H1 (cell line): Measurements from ENCODE around the gene WDR1. TPM values are rescaled to one million over a fixed set of nuclear protein-coding genes. Genes with fewer than 3 reads are reported as not detected.

Experiments used
- CTCF ChIA-PET: fragments of 300-600 bp; sonication (Branson Sonifier 250); formaldehyde crosslinking; loops from one replicate; lab custom pipeline; 2021; ENCODE audit not compliant: partially characterized antibody; lab: Charles Lee
- POLR2A ChIA-PET: fragments of 300-600 bp; sonication (Branson Sonifier 250); formaldehyde crosslinking; loops from one replicate; lab custom pipeline; 2021; ENCODE audit warnings: inconsistent platforms; ENCODE audit not compliant: partially characterized antibody; lab: Charles Lee
- DNase-seq, 2 experiments: peaks; one replicate each; pipeline versions ENCODE4 v3.0.0 to v3.0.0-alpha.2; 2010 to 2022; ENCODE audit warnings: low spot score in 2 of 2, low read depth in 1 of 2, mixed read lengths in 1 of 2
- FAIRE-seq: peaks from 2 replicates; lab custom pipeline; 2011; peaks lifted over from hg19 to GRCh38; lab: Jason Lieb, UNC
- H2AFZ ChIP-seq: 2 replicates; pipeline ENCODE4 v1.8.1; 2012; ENCODE audit warnings: low read length, inconsistent platforms
- H2AK5ac ChIP-seq: 2 replicates; pipeline ENCODE4 v1.6.1; 2013; ENCODE audit warnings: low read depth, low read length
- H2BK120ac ChIP-seq: replicated peaks from 2 replicates; pipeline ENCODE3; 2013; ENCODE audit warnings: low read depth, low read length, inconsistent platforms
- H2BK12ac ChIP-seq: 2 replicates; pipeline ENCODE4 v1.6.1; 2013; ENCODE audit warnings: low read depth, low read length
- H2BK15ac ChIP-seq: 2 replicates; pipeline ENCODE4 v1.6.1; 2013; ENCODE audit warnings: low read length
- H2BK20ac ChIP-seq: 2 replicates; pipeline ENCODE4 v1.6.1; 2013; ENCODE audit warnings: low read length
- H2BK5ac ChIP-seq: 2 replicates; pipeline ENCODE4 v1.6.1; 2013; ENCODE audit warnings: low read depth, low read length
- H3K14ac ChIP-seq: 2 replicates; pipeline ENCODE4 v1.6.1; 2013; ENCODE audit warnings: inconsistent platforms; ENCODE audit not compliant: insufficient read length
- H3K18ac ChIP-seq: 2 replicates; pipeline ENCODE4 v1.6.1; 2013; ENCODE audit warnings: low read length; ENCODE audit errors: extremely low read depth
- H3K23ac ChIP-seq: 2 replicates; pipeline ENCODE4 v1.6.1; 2013; ENCODE audit warnings: inconsistent platforms; ENCODE audit not compliant: insufficient read length
- H3K23me2 ChIP-seq: 2 replicates; pipeline ENCODE4 v1.6.1; 2013; ENCODE audit warnings: low read depth, low read length
- H3K27ac ChIP-seq: 2 replicates; pipeline ENCODE4 v1.6.1; 2011; ENCODE audit warnings: low read depth, low read length, inconsistent platforms
- H3K27me3 ChIP-seq, 4 experiments: replicated peaks in 1 of 4; 1 replicate in 1 of 4; 2 replicates in 3 of 4; pipeline versions ENCODE4 v1.6.1 to v1.8.1; 2011 to 2013; ENCODE audit warnings: low read length in 3 of 4, mild to moderate bottlenecking in 3 of 4, inconsistent platforms in 2 of 4, mixed read lengths in 2 of 4, moderate library complexity in 1 of 4; ENCODE audit not compliant: control insufficient read depth in 3 of 4, insufficient read depth in 3 of 4; ENCODE audit errors: extremely low read depth in 1 of 4
- H3K36me3 ChIP-seq, 4 experiments: 2 replicates each; pipeline versions ENCODE4 v1.6.1 to v1.8.1; 2011 to 2013; ENCODE audit warnings: mild to moderate bottlenecking in 4 of 4, low read length in 3 of 4, moderate library complexity in 2 of 4, control low read depth in 1 of 4, inconsistent platforms in 1 of 4; ENCODE audit not compliant: insufficient read depth in 4 of 4, control insufficient read depth in 2 of 4
- H3K4ac ChIP-seq: replicated peaks from 2 replicates; pipeline ENCODE3; 2013; ENCODE audit warnings: low read length, low read depth, mixed read lengths, inconsistent platforms; ENCODE audit not compliant: insufficient read length
- H3K4me1 ChIP-seq, 4 experiments: replicated peaks in 1 of 4; 1 replicate in 1 of 4; 2 replicates in 3 of 4; pipeline versions ENCODE4 v1.6.1 to v1.8.1; 2011 to 2013; ENCODE audit warnings: low read length in 3 of 4, inconsistent platforms in 2 of 4, mixed read lengths in 1 of 4; ENCODE audit not compliant: insufficient read depth in 4 of 4, control insufficient read depth in 3 of 4
- H3K4me2 ChIP-seq, 2 experiments: 2 replicates each; pipeline versions ENCODE4 v1.6.1 to v1.8.1; 2011 to 2013; ENCODE audit warnings: low read depth in 2 of 2, low read length in 2 of 2, control low read depth in 1 of 2, inconsistent platforms in 1 of 2, mild to moderate bottlenecking in 1 of 2; ENCODE audit not compliant: insufficient read depth in 1 of 2
- H3K4me3 ChIP-seq, 4 experiments: fragments of 200-600, 300-600 bp in 1 of 4; sonication (generic), shearing (Covaris generic), sonication (Bioruptor Twin) in 1 of 4; 2 replicates each; pipeline versions ENCODE4 v1.5.1 to v1.8.1; 2011 to 2016; ENCODE audit warnings: low read length in 4 of 4, low read depth in 3 of 4, control low read depth in 2 of 4, inconsistent platforms in 2 of 4, mild to moderate bottlenecking in 2 of 4, mixed read lengths in 1 of 4, moderate library complexity in 1 of 4; ENCODE audit not compliant: insufficient read depth in 2 of 4; ENCODE audit errors: extremely low read depth in 1 of 4
- H3K56ac ChIP-seq: replicated peaks from 2 replicates; pipeline ENCODE3; 2013; ENCODE audit warnings: low read depth, mild to moderate bottlenecking, mixed read lengths, low read length, inconsistent platforms; ENCODE audit not compliant: insufficient read length
- H3K79me1 ChIP-seq: 2 replicates; pipeline ENCODE4 v1.6.1; 2013; ENCODE audit warnings: low read depth, low read length, control low read depth
- H3K79me2 ChIP-seq, 2 experiments: 2 replicates each; pipeline versions ENCODE4 v1.6.1 to v1.8.1; 2012 to 2013; ENCODE audit warnings: low read length in 2 of 2, mild to moderate bottlenecking in 2 of 2, inconsistent platforms in 1 of 2; ENCODE audit not compliant: insufficient read depth in 2 of 2, control insufficient read depth in 1 of 2
- H3K9ac ChIP-seq, 4 experiments: replicated peaks in 1 of 4; 1 replicate in 1 of 4; 2 replicates in 3 of 4; pipeline versions ENCODE4 v1.6.1 to v1.8.1; 2011 to 2013; ENCODE audit warnings: low read depth in 3 of 4, low read length in 3 of 4, control low read depth in 2 of 4, mild to moderate bottlenecking in 2 of 4, moderate library complexity in 2 of 4, inconsistent platforms in 1 of 4; ENCODE audit errors: extremely low read depth in 1 of 4
- H3K9me3 ChIP-seq, 2 experiments: 2 replicates each; pipeline versions ENCODE4 v1.6.1 to v1.8.1; 2012 to 2013; ENCODE audit warnings: mild to moderate bottlenecking in 2 of 2, moderate library complexity in 2 of 2, control low read depth in 1 of 2, inconsistent platforms in 1 of 2, low read depth in 1 of 2, low read length in 1 of 2, mixed read lengths in 1 of 2; ENCODE audit not compliant: insufficient read depth in 2 of 2
- H4K20me1 ChIP-seq, 2 experiments: replicated peaks in 1 of 2; 2 replicates each; pipeline versions ENCODE3 to v1.8.1; 2011 to 2013; ENCODE audit warnings: inconsistent platforms in 2 of 2, low read length in 2 of 2, mild to moderate bottlenecking in 1 of 2; ENCODE audit not compliant: insufficient read depth in 2 of 2, control insufficient read depth in 1 of 2
- H4K5ac ChIP-seq: 2 replicates; pipeline ENCODE4 v1.6.1; 2013; ENCODE audit warnings: low read length, low read depth, mixed read lengths, inconsistent platforms; ENCODE audit not compliant: insufficient read length
- H4K8ac ChIP-seq: 2 replicates; pipeline ENCODE4 v1.8.0; 2013; ENCODE audit warnings: mild to moderate bottlenecking, moderate library complexity, low read length, inconsistent platforms; ENCODE audit not compliant: insufficient read depth; ENCODE audit errors: extremely low read depth
- H4K91ac ChIP-seq: replicated peaks from 2 replicates; pipeline ENCODE3; 2013; ENCODE audit warnings: low read length, mixed read lengths, inconsistent platforms; ENCODE audit not compliant: insufficient read length
- ATF3 ChIP-seq: IDR thresholded peaks from 2 replicates; pipeline ENCODE4 v1.6.1; 2011; ENCODE audit warnings: low read depth, mild to moderate bottlenecking, low read length; ENCODE audit not compliant: insufficient read depth
- CTCF ChIP-seq, 3 experiments: IDR thresholded peaks; 1 replicate in 2 of 3; 2 replicates in 1 of 3; pipeline versions ENCODE4 v1.5.1 to v1.6.1; 2011; ENCODE audit warnings: low read length in 3 of 3, mild to moderate bottlenecking in 3 of 3, inconsistent platforms in 2 of 3, low read depth in 1 of 3, moderate library complexity in 1 of 3; ENCODE audit not compliant: insufficient read depth in 1 of 3; ENCODE audit errors: control extremely low read depth in 1 of 3
- MAFK ChIP-seq: IDR thresholded peaks from 2 replicates; pipeline ENCODE4 v1.6.1; 2012; ENCODE audit warnings: low read depth, mild to moderate bottlenecking, improper control_type of control experiment, low read length
- SAP30 ChIP-seq: fragments of 300-600 bp; sonication (generic); IDR thresholded peaks from 2 replicates; pipeline ENCODE4 v1.7.1; 2012; ENCODE audit warnings: low read length, moderate library complexity, mild to moderate bottlenecking, inconsistent platforms; ENCODE audit not compliant: insufficient read depth, insufficient replicate concordance
- SIN3A ChIP-seq, 2 experiments: IDR thresholded peaks in 1 of 2; conservative IDR thresholded peaks in 1 of 2; 2 replicates each; pipeline ENCODE4 v1.6.1; 2011 to 2012; ENCODE audit warnings: low read length in 2 of 2, improper control_type of control experiment in 1 of 2, low read depth in 1 of 2, mild to moderate bottlenecking in 1 of 2
- TAF7 ChIP-seq: optimal IDR thresholded peaks from 2 replicates; pipeline ENCODE3; 2011; ENCODE audit warnings: low read depth, mild to moderate bottlenecking, inconsistent platforms, low read length, moderate library complexity, borderline replicate concordance
- WGBS, 2 experiments: shearing (Covaris generic) in 1 of 2; methylation state at CpG; one replicate each; pipeline versions ENCODE4 v1.1.6 to v1.1.7; 2013 to 2015; ENCODE audit warnings: low lambda C conversion rate in 2 of 2, mixed read lengths in 2 of 2, inconsistent platforms in 1 of 2, low coverage in 1 of 2, missing lambda C conversion rate in 1 of 2; ENCODE audit not compliant: insufficient replicate concordance in 2 of 2, insufficient coverage in 1 of 2, insufficient read length in 1 of 2; ENCODE audit errors: extremely low coverage in 1 of 2, missing lambda C conversion rate in 1 of 2; 5-methylcytosine and 5-hydroxymethylcytosine counted together
- polyA plus RNA-seq, 7 experiments: library from polyadenylated mRNA; depleted of rRNA in 3 of 7; stranded (reverse) in 5 of 7; unstranded in 2 of 7; fragments of >200 nt in 5 of 7; fragments of 200-250 nt in 2 of 7; gene quantifications; 1 replicate in 5 of 7; 2 replicates in 1 of 7; 4 replicates in 1 of 7; pipeline versions ENCODE4 v1.2.1 to v1.2.3, GENCODE V29; 2011 to 2013; ENCODE audit warnings: missing spikeins in 2 of 7, mixed read lengths in 2 of 7
- total RNA-seq: library from RNA; stranded (reverse); fragmentation: NEBNext Ultra II Directional; extraction: Animal tissue kit (Norgen Biotek cat#: 25700); gene quantifications from 2 replicates; pipeline ENCODE4 v1.2.1, GENCODE V29; 2021
- TF ChIP-seq, protein P1 (sequence below): IDR thresholded peaks from 2 replicates; pipeline ENCODE4 v1.6.1; 2011; ENCODE audit warnings: low read length, improper control_type of control experiment

The WDR1 gene
- total and polyA plus RNA-seq, 2 of the 8 experiments (the other 6 are each of a cell fraction or from before 2014, with no cell fraction given) = 315 to 377 TPM

GRCh38 chr4:10130178-10130888 is 13.7 kb upstream of the WDR1 start:
- 85% methylated on average over 14 of the region's 14 CpGs; no CpG with 5 or more reads in 1 of the 2 experiments for WGBS, 2 experiments
- H2AFZ ChIP-seq = no peak overlapping the region
- H4K5ac ChIP-seq = no peak overlapping the region
- POLR2A ChIA-PET = interaction anchor here (6.8 kb wide), 1 partner anchor 11 kb away, joined by 63 read pairs; the partner anchor contains the start of gene WDR1
- no peaks in the 10 kb centered on the region; a peak in 1 of 4 replicates for H3K9me3 ChIP-seq
- H2BK15ac ChIP-seq = no peak overlapping the region
- no peak overlapping the region for H4K8ac ChIP-seq
- no peaks in the 10 kb centered on the region; a peak in 1 of 7 replicates for H3K27me3 ChIP-seq
- H2AK5ac ChIP-seq = no peak overlapping the region
- DNase-seq = no peak
- H3K4me3 ChIP-seq = no peak overlapping the region
- no peak overlapping the region for H4K91ac ChIP-seq
- no peak overlapping the region for H3K27ac ChIP-seq
- FAIRE-seq = no peak
- H3K79me1 ChIP-seq = no peaks in the 10 kb centered on the region; the same call in 1 of the 2 replicates
- no peak overlapping the region; the same call in 1 of the 2 replicates for H2BK12ac ChIP-seq
- H3K18ac ChIP-seq = no peak overlapping the region
- no peak overlapping the region for H3K4ac ChIP-seq
- no peaks in the 10 kb centered on the region; a peak in 1 of 7 replicates for H3K4me1 ChIP-seq
- no peak overlapping the region for H3K56ac ChIP-seq
- no peak overlapping the region for H2BK5ac ChIP-seq
- CTCF ChIA-PET = interaction anchor here (0.5 to 3.8 kb wide), 4 partner anchors 9 to 106 kb away, joined by 3 to 21 read pairs (median 5); no protein-coding TSS in a partner anchor
- no peak overlapping the region for H3K4me2 ChIP-seq
- H3K23ac ChIP-seq = no peak overlapping the region
- no peak overlapping the region for H2BK120ac ChIP-seq
- H3K23me2 ChIP-seq = no peaks in the 10 kb centered on the region
- H3K14ac ChIP-seq = no peak overlapping the region
- no peak overlapping the region for H2BK20ac ChIP-seq
- no peaks in the 10 kb centered on the region for H3K36me3 ChIP-seq
- H3K79me2 ChIP-seq = no peaks in the 10 kb centered on the region
- no peak overlapping the region for H3K9ac ChIP-seq
- no peaks in the 10 kb centered on the region for H4K20me1 ChIP-seq
- TF ChIP-seq MAFK (no peak), TAF7 (no peak), CTCF (IDR thresholded peaks at IDR 0.05; ENCODE audit: control extremely low read depth in 1 of 3, insufficient read depth in 1 of 3, low read depth in 1 of 3, low read length in 3 of 3) (no peak), SAP30 (no peak), SIN3A (conservative IDR thresholded peaks at IDR 0.05 in 1 of 2, IDR thresholded peaks at IDR 0.05 in 1 of 2; ENCODE audit: low read depth in 1 of 2, low read length in 2 of 2) (no peak), ATF3 (no peak)
- TF ChIP-seq, protein P1, sequence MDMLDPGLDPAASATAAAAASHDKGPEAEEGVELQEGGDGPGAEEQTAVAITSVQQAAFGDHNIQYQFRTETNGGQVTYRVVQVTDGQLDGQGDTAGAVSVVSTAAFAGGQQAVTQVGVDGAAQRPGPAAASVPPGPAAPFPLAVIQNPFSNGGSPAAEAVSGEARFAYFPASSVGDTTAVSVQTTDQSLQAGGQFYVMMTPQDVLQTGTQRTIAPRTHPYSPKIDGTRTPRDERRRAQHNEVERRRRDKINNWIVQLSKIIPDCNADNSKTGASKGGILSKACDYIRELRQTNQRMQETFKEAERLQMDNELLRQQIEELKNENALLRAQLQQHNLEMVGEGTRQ = no peak
